Mesenchymal stem cell (in vitro differentiated cells and primary cell): ENCODE results near the gene GAS7.

Source experiments
- DNase-seq: peaks from one replicate; pipeline ENCODE4 v3.0.0-alpha.2; 2013
- H2AFZ ChIP-seq: one replicate; pipeline ENCODE4 v1.6.1; 2013; ENCODE audit warnings: low read depth, mild to moderate bottlenecking, control low read depth, inconsistent platforms, low read length, moderate library complexity
- H2AK5ac ChIP-seq: 2 replicates; pipeline ENCODE4 v1.6.1; 2013; ENCODE audit warnings: low read length, moderate library complexity, mild to moderate bottlenecking, inconsistent platforms; ENCODE audit not compliant: severe bottlenecking
- H2BK120ac ChIP-seq: one replicate; pipeline ENCODE4 v1.6.1; 2013; ENCODE audit warnings: low read depth, mild to moderate bottlenecking, inconsistent platforms, low read length, moderate library complexity
- H2BK12ac ChIP-seq, 2 experiments: one replicate each; pipeline ENCODE4 v1.6.1; 2013; ENCODE audit warnings: inconsistent platforms in 2 of 2, low read length in 2 of 2, mild to moderate bottlenecking in 2 of 2, moderate library complexity in 2 of 2, control low read depth in 1 of 2
- H2BK15ac ChIP-seq: one replicate; pipeline ENCODE4 v1.6.1; 2013; ENCODE audit warnings: mild to moderate bottlenecking, low read depth, inconsistent platforms; ENCODE audit not compliant: poor library complexity, severe bottlenecking
- H2BK5ac ChIP-seq: 2 replicates; pipeline ENCODE4 v1.6.1; 2013; ENCODE audit warnings: low read depth, mild to moderate bottlenecking, low read length, control low read depth, inconsistent platforms; ENCODE audit not compliant: poor library complexity, severe bottlenecking
- H3K14ac ChIP-seq, 2 experiments: one replicate each; pipeline ENCODE4 v1.6.1; 2013; ENCODE audit warnings: inconsistent platforms in 2 of 2, low read length in 2 of 2, control low read depth in 1 of 2, mild to moderate bottlenecking in 1 of 2, moderate library complexity in 1 of 2
- H3K18ac ChIP-seq, 2 experiments: one replicate each; pipeline ENCODE4 v1.6.1; 2013; ENCODE audit warnings: inconsistent platforms in 2 of 2, low read length in 2 of 2, control low read depth in 1 of 2, low read depth in 1 of 2, mild to moderate bottlenecking in 1 of 2
- H3K23ac ChIP-seq, 2 experiments: one replicate each; pipeline ENCODE4 v1.6.1; 2013; ENCODE audit warnings: inconsistent platforms in 2 of 2, low read length in 2 of 2, mild to moderate bottlenecking in 2 of 2, moderate library complexity in 2 of 2, control low read depth in 1 of 2
- H3K27ac ChIP-seq: 2 replicates; pipeline ENCODE4 v1.5.1; 2013; ENCODE audit warnings: mild to moderate bottlenecking, moderate library complexity, low read length, control low read depth, inconsistent platforms; ENCODE audit not compliant: poor library complexity, severe bottlenecking
- H3K27me3 ChIP-seq, 2 experiments: 2 replicates each; pipeline versions ENCODE4 v1.6.1 to v1.7.0; 2013; ENCODE audit warnings: low read length in 2 of 2, mild to moderate bottlenecking in 2 of 2, moderate library complexity in 2 of 2, control low read depth in 1 of 2, inconsistent platforms in 1 of 2; ENCODE audit not compliant: control insufficient read depth in 1 of 2, insufficient read depth in 1 of 2
- H3K36me3 ChIP-seq, 2 experiments: 2 replicates each; pipeline versions ENCODE4 v1.6.1 to v1.7.0; 2013; ENCODE audit warnings: low read length in 2 of 2, control low read depth in 1 of 2, inconsistent platforms in 1 of 2, low read depth in 1 of 2, mild to moderate bottlenecking in 1 of 2; ENCODE audit not compliant: insufficient read depth in 2 of 2, control insufficient read depth in 1 of 2
- H3K4ac ChIP-seq, 2 experiments: one replicate each; pipeline ENCODE4 v1.6.1; 2013; ENCODE audit warnings: inconsistent platforms in 2 of 2, low read length in 2 of 2, mild to moderate bottlenecking in 2 of 2, moderate library complexity in 2 of 2, control low read depth in 1 of 2, low read depth in 1 of 2
- H3K4me1 ChIP-seq: 2 replicates; pipeline ENCODE4 v1.6.1; 2013; ENCODE audit warnings: low read depth, low read length, control low read depth; ENCODE audit not compliant: control insufficient read depth, insufficient read depth
- H3K4me2 ChIP-seq: 2 replicates; pipeline ENCODE4 v1.6.1; 2013; ENCODE audit warnings: low read length, mild to moderate bottlenecking, inconsistent platforms; ENCODE audit not compliant: poor library complexity, severe bottlenecking
- H3K4me3 ChIP-seq, 2 experiments: 2 replicates each; pipeline versions ENCODE4 v1.5.1 to v1.7.0; 2013; ENCODE audit warnings: low read length in 2 of 2, mild to moderate bottlenecking in 2 of 2, control low read depth in 1 of 2, low read depth in 1 of 2; ENCODE audit not compliant: insufficient read depth in 1 of 2
- H3K79me1 ChIP-seq: replicated peaks from 2 replicates; pipeline ENCODE4 v1.6.1; 2013; ENCODE audit warnings: mild to moderate bottlenecking, control low read depth, low read length, inconsistent platforms; ENCODE audit not compliant: poor library complexity, severe bottlenecking
- H3K9ac ChIP-seq: 2 replicates; pipeline ENCODE4 v1.7.0; 2013; ENCODE audit warnings: mild to moderate bottlenecking, low read length, moderate library complexity
- H3K9me3 ChIP-seq: 2 replicates; pipeline ENCODE4 v1.7.0; 2013; ENCODE audit warnings: mild to moderate bottlenecking, low read length; ENCODE audit not compliant: control insufficient read depth
- H4K8ac ChIP-seq: one replicate; pipeline ENCODE4 v1.6.1; 2013; ENCODE audit warnings: inconsistent platforms, mild to moderate bottlenecking, low read length, moderate library complexity
- H4K91ac ChIP-seq: one replicate; pipeline ENCODE4 v1.6.1; 2013; ENCODE audit warnings: mild to moderate bottlenecking, low read length, inconsistent platforms
- WGBS: methylation state at CpG from one replicate; pipeline ENCODE4 v1.1.7; 2013; ENCODE audit warnings: mixed read lengths; 5-methylcytosine and 5-hydroxymethylcytosine counted together

The GAS7 gene

GRCh38 chr17:10177131-10177912 is 21.1 kb downstream of the GAS7 start:
- no peak overlapping the region for H2BK12ac ChIP-seq
- H2BK5ac ChIP-seq: no peak overlapping the region
- H3K9me3 ChIP-seq: no peaks in the 10 kb centered on the region
- no peak overlapping the region for H4K91ac ChIP-seq
- H3K23ac ChIP-seq: peak overlapping the region in 1 of 2 experiments; percentile 56
- no peak overlapping the region for H3K4ac ChIP-seq
- H3K79me1 ChIP-seq: peaks cover 13% of the 10 kb centered on the region
- no peak overlapping the region for H3K27ac ChIP-seq
- H3K4me2 ChIP-seq: no peak overlapping the region
- no peak overlapping the region for H3K4me3 ChIP-seq
- no peaks in the 10 kb centered on the region for H3K36me3 ChIP-seq
- H3K4me1 ChIP-seq: peaks cover 16% of the 10 kb centered on the region
- H2BK15ac ChIP-seq: peak overlapping the region; percentile 62
- peak overlapping the region; percentile 7 for H4K8ac ChIP-seq
- no peak overlapping the region for H2BK120ac ChIP-seq
- no peak for DNase-seq
- 80% methylated on average over 5 of the region's 6 CpGs for WGBS
- H3K18ac ChIP-seq: no peak overlapping the region
- no peak overlapping the region for H3K14ac ChIP-seq
- H2AK5ac ChIP-seq: no peak overlapping the region
- no peaks in the 10 kb centered on the region for H3K27me3 ChIP-seq
- no peak overlapping the region for H2AFZ ChIP-seq
- H3K9ac ChIP-seq: peak overlapping the region; percentile 81

- no peak overlapping the region for H3K18ac ChIP-seq
- H3K4me1 ChIP-seq: peaks cover 18% of the 10 kb centered on the region
- no peaks in the 10 kb centered on the region for H3K27me3 ChIP-seq
- H2BK120ac ChIP-seq: no peak overlapping the region
- no peak overlapping the region for H3K27ac ChIP-seq
- DNase-seq: no peak
- H3K9me3 ChIP-seq: no peaks in the 10 kb centered on the region
- WGBS: 82% methylated on average over 2 of the region's 3 CpGs
- H2BK12ac ChIP-seq: no peak overlapping the region
- no peaks in the 10 kb centered on the region for H3K36me3 ChIP-seq
- H3K9ac ChIP-seq: no peak overlapping the region
- H2BK5ac ChIP-seq: no peak overlapping the region
- H3K4ac ChIP-seq: no peak overlapping the region
- no peak overlapping the region for H4K91ac ChIP-seq
- H2AFZ ChIP-seq: no peak overlapping the region
- H3K4me2 ChIP-seq: no peak overlapping the region
- no peak overlapping the region for H3K14ac ChIP-seq
- H2BK15ac ChIP-seq: no peak overlapping the region
- no peak overlapping the region for H3K23ac ChIP-seq
- peaks cover 16% of the 10 kb centered on the region for H3K79me1 ChIP-seq
- H2AK5ac ChIP-seq: no peak overlapping the region
- no peak overlapping the region for H3K4me3 ChIP-seq
- no peak overlapping the region for H4K8ac ChIP-seq
These were observed 24.5 kb downstream of the GAS7 start for GRCh38 chr17:10173913-10174312.

- no peak overlapping the region for H3K9ac ChIP-seq
- no peak overlapping the region for H4K8ac ChIP-seq
- no peak overlapping the region for H2BK12ac ChIP-seq
- no peak overlapping the region for H2BK120ac ChIP-seq
- H3K18ac ChIP-seq: no peak overlapping the region
- no peaks in the 10 kb centered on the region for H3K27me3 ChIP-seq
- H3K4me2 ChIP-seq: no peak overlapping the region
- no peak overlapping the region for H2BK15ac ChIP-seq
- no peak for DNase-seq
- no peak overlapping the region for H2BK5ac ChIP-seq
- no peak overlapping the region for H2AFZ ChIP-seq
- H2AK5ac ChIP-seq: no peak overlapping the region
- peaks cover 16% of the 10 kb centered on the region for H3K79me1 ChIP-seq
- no peak overlapping the region for H3K4ac ChIP-seq
- no peak overlapping the region for H3K4me3 ChIP-seq
- H3K14ac ChIP-seq: no peak overlapping the region
- H3K9me3 ChIP-seq: no peaks in the 10 kb centered on the region
- no peaks in the 10 kb centered on the region for H3K36me3 ChIP-seq
- no peak overlapping the region for H3K23ac ChIP-seq
- peaks cover 10% of the 10 kb centered on the region for H3K4me1 ChIP-seq
- H3K27ac ChIP-seq: no peak overlapping the region
- 94% methylated on average over 6 of the region's 6 CpGs for WGBS
- H4K91ac ChIP-seq: no peak overlapping the region
These were observed 25.6 kb downstream of the GAS7 start for GRCh38 chr17:10172778-10173177.

- Histone ChIP-seq H3K9me3 (no peaks in the 10 kb centered on the region), H3K4me2 (no peak overlapping the region), H3K9ac (peak overlapping the region; percentile 60), H3K79me1 (peaks cover 17% of the 10 kb centered on the region), H4K8ac (no peak overlapping the region), H3K27ac (no peak overlapping the region), H2BK12ac (peak overlapping the region; percentile 16 to 34), H3K4ac (peak overlapping the region in 1 of 2 experiments; percentile 8), H2BK5ac (no peak overlapping the region), H2AFZ (no peak overlapping the region), H3K23ac (no peak overlapping the region), H4K91ac (peak overlapping the region; percentile 55), H2BK120ac (no peak overlapping the region), H3K27me3 (no peaks in the 10 kb centered on the region), H2AK5ac (no peak overlapping the region), H3K36me3 (no peaks in the 10 kb centered on the region), H3K18ac (peak overlapping the region; percentile 31 to 65), H2BK15ac (no peak overlapping the region), H3K4me1 (peaks cover 7% of the 10 kb centered on the region), H3K4me3 (peak overlapping the region in 1 of 2 experiments; percentile 25), H3K14ac (no peak overlapping the region)
- 3% methylated on average over 3 of the region's 3 CpGs for WGBS
- DNase-seq: peak; percentile 80
These were observed 26.1 kb downstream of the GAS7 start for GRCh38 chr17:10172241-10172741.
